Skeletal muscle tissue (tissue), 4 donors: Measurements from ENCODE around the gene ZSWIM5. TPM values are rescaled to one million over a fixed set of nuclear protein-coding genes. Genes with fewer than 3 reads are reported as not detected.
A peak's percentile ranks its signal among the peaks of the same experiment; 100 is the strongest.
"Not testable (repeated sequence)": the region's sequence is repeated elsewhere in the genome, so short reads cannot be mapped to it uniquely, and the experiment has no call there.

ENCODE experiments used
- H3K27ac ChIP-seq: one replicate; pipeline ENCODE4 v1.7.0; 2013; ENCODE audit warnings: mild to moderate bottlenecking, low read depth, low read length, inconsistent platforms
- H3K27me3 ChIP-seq, 3 donors: one replicate each; pipeline ENCODE4 v1.7.0; 2013; ENCODE audit warnings: low read length in 3 of 3; ENCODE audit not compliant: control insufficient read depth in 3 of 3, insufficient read depth in 3 of 3
- H3K36me3 ChIP-seq, 3 donors: one replicate each; pipeline ENCODE4 v1.7.0; 2013; ENCODE audit warnings: low read length in 3 of 3; ENCODE audit not compliant: control insufficient read depth in 3 of 3, insufficient read depth in 3 of 3
- H3K4me1 ChIP-seq, 3 donors: one replicate each; pipeline ENCODE4 v1.7.0; 2013; ENCODE audit warnings: low read length in 3 of 3, mild to moderate bottlenecking in 3 of 3; ENCODE audit not compliant: control insufficient read depth in 3 of 3, insufficient read depth in 3 of 3
- H3K4me3 ChIP-seq, 3 donors: one replicate each; pipeline ENCODE4 v1.7.0; 2013; ENCODE audit warnings: low read length in 3 of 3
- H3K9ac ChIP-seq, 3 donors: one replicate each; pipeline ENCODE4 v1.7.0; 2013; ENCODE audit warnings: low read length in 3 of 3, mild to moderate bottlenecking in 3 of 3, moderate library complexity in 2 of 3, low read depth in 1 of 3
- H3K9me3 ChIP-seq, 3 donors: one replicate each; pipeline ENCODE4 v1.7.0; 2013; ENCODE audit warnings: low read length in 3 of 3; ENCODE audit not compliant: control insufficient read depth in 3 of 3
- total RNA-seq: library from RNA; depleted of rRNA; stranded (reverse); fragments of >200 nt; gene quantifications from one replicate; pipeline ENCODE4 v1.2.3, GENCODE V29; 2014
- donor health status: Osteomylitis.

The ZSWIM5 gene
- total RNA-seq, 1 donor from 2014 or later, result 0.52 TPM

DNA sequence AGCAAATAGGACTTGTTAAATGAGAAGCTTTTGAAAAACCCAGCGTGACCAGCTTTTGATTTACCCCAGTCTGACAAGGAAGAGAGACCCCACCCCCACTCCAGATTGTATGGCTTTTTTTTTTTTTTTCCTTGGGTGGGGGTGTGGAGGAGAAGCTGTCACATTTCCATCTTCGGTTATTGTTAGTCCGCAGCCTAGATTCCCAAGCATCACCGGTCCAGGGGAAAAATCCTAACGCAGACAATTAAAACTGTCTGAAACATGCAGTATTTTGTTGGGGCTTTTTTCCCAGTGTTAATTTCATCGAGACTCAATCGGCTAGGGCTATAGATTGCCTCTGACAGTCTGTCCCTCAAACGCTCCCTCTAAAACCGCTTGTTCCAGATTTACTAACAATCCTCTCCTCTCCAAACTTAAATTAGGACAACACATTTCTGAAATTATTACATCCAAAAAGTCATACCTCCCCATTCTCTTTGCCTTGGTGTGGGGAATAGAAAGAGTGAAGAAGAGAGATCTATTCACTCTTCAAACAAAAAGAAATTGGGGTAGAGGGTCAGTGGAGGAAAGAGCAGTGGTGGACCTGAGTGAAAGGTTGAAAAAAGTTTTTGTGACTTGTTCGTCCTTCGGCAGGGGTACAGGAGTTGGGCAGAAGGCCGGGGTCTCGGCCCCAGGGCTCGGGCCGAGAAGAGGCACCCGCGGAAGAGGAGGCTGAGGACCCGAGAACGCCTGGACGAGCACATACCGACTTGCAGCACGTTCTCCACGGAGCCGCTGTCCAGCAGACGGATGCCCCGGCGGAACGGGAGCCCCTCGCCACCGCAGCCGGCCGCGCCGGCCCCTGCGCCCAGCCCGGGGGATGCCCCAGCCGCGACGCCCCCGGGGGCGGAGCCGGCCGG is 1.1 kb downstream of the ZSWIM5 start:
- Histone ChIP-seq H3K9ac (peak overlapping the region; percentile 35 to 69 (median 40)), H3K36me3 (no peaks in the 10 kb centered on the region), H3K4me3 (peak overlapping the region; percentile 60 to 70 (median 69)), H3K9me3 (no peaks in the 10 kb centered on the region), H3K27me3 (peaks cover 0 to 3% (median 0%) of the 10 kb centered on the region in 3 donors), H3K4me1 (peaks cover 7 to 13% (median 12%) of the 10 kb centered on the region in 3 donors), H3K27ac (no peak overlapping the region)

DNA sequence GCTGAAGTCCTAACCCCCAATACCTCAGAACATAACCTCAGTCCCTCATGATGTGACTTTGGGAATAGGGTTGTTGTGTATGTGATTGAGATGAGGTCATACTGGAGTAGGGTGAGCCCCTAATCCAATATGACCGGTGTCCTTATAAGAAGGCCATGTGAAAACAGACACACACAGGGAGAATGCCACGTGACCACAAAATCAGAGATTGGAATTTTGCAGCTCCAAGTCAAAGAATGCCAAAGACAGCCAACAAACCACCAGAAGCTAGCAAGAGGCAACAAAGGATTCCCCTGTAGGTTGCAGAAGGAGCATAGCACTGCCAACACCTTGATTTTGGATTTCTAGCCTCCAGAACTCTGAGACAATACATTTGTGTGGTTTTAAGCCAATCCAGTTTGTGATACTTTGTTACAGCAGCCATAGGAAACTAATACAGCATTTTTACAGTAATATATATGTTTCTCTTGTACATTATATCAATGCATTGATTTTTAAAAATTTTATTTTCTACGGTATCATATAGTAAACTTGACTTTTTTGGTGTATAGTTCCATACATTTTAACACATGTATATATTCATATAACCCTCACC is 5.4 kb downstream of the ZSWIM5 start:
- Histone ChIP-seq H3K4me3 (no peak overlapping the region), H3K27me3 (no peaks in the 10 kb centered on the region), H3K9ac (no peak overlapping the region), H3K36me3 (no peaks in the 10 kb centered on the region), H3K4me1 (peaks cover 0 to 5% (median 5%) of the 10 kb centered on the region in 3 donors), H3K27ac (no peak overlapping the region), H3K9me3 (no peaks in the 10 kb centered on the region)

DNA sequence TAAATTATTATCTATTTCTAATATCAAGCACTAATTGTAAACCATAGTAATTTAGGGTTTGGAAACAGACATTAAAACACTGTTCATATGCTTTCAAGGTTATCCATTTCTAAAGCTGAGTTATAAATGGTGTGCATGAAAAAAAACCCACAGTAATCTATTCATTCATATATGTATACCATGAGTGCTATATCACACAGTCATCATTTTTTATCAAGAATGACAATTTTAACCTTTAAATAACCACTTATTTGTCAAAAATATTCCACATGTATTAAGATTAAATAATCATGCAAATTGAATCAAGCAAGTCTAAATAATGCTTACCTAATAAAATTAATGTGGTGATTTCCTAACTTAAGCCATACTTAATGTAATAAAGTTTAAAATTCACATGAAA is 6.0 kb downstream of the ZSWIM5 start:
- Histone ChIP-seq H3K36me3 (no peaks in the 10 kb centered on the region), H3K27me3 (no peaks in the 10 kb centered on the region), H3K4me3 (no peak overlapping the region), H3K9me3 (no peaks in the 10 kb centered on the region), H3K27ac (no peak overlapping the region), H3K4me1 (peaks cover 0 to 5% (median 3%) of the 10 kb centered on the region in 3 donors), H3K9ac (no peak overlapping the region)

DNA sequence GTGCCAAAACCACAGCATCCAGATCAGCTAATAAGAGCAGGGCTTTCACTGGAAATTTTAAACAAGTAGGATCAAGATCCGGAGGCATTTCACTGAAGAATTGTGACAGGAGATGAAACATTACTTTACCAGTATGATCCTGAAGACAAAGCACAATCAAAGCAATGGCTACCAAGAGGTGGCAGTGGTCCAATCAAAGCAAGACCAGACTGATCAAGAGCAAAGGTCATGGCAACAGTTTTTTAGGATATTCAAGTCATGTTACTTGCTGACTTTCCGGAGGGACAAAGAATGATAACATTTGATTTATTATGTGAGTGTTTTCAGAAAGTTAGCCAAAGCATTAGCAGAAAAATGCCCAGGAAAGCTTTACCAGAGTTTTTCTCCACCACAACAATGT is 8.2 kb downstream of the ZSWIM5 start:
- H3K36me3 ChIP-seq, result no peaks in the 10 kb centered on the region
- no peaks in the 10 kb centered on the region for H3K9me3 ChIP-seq
- no peak overlapping the region for H3K4me3 ChIP-seq
- H3K4me1 ChIP-seq, result no peaks in the 10 kb centered on the region
- no peak overlapping the region for H3K9ac ChIP-seq
- no peak overlapping the region for H3K27ac ChIP-seq
- no peaks in the 10 kb centered on the region for H3K27me3 ChIP-seq

DNA sequence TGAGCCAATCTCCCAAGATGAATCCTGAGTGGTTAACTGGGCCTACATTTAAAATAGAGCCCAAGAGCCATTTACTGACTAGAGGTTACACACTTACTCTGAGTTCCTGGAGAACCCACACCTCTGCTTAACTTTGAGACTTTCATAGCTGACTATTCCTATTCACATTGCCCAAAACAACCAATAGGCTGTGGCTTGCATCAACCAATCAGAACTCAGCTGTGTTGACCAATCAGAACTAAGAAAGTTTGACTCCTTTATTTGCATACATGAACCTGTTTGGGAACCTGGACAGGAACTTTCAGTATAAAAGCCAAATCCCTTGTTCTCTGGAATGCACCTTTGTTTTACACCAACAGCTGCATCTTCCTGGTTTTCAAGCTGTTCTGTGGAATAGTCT is 9.5 kb downstream of the ZSWIM5 start:
- Histone ChIP-seq H3K36me3 (no peaks in the 10 kb centered on the region), H3K4me3 (no peak overlapping the region), H3K4me1 (no peaks in the 10 kb centered on the region), H3K9ac (no peak overlapping the region), H3K9me3 (no peaks in the 10 kb centered on the region), H3K27me3 (no peaks in the 10 kb centered on the region), H3K27ac (no peak overlapping the region)

DNA sequence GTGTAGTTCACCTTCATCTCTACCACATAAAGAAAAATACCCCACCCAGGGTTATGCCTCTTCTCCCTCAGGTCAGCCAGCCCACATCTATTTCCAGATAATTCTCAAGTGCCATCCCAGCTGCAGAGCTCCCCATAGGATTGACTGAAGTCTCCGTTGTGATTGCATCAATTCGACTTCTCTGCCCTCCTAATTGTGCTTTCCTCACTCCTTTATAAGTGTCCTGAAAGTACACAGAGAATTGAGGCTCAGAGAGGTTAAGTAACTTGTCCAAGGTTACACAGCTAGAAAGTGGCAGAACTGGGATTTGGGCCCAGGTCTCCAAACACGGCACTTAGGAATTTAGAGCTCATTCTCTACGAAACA is 15.0 kb downstream of the ZSWIM5 start:
- Histone ChIP-seq H3K27ac (no peak overlapping the region), H3K36me3 (no peaks in the 10 kb centered on the region), H3K4me3 (no peak overlapping the region), H3K4me1 (no peaks in the 10 kb centered on the region), H3K9ac (no peak overlapping the region), H3K27me3 (no peaks in the 10 kb centered on the region), H3K9me3 (no peaks in the 10 kb centered on the region)

DNA sequence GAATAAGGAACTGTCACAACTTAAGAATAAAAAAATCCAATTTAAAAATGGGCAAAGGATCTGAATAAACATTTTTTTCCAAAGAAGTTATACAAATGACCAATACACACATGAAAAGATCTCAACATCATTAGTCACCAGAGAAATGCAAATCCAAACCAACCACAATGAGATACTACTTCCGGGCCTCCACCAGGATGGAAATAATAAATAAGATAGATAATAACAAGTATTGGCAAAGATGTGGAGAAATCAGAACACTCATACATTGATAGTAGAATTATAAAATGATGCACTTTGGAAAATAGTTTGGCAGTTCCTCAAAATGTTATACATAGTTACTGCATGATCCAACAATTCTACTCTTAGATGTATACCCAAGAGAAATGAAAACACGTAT is 18.7 kb downstream of the ZSWIM5 start:
- Histone ChIP-seq H3K4me3 (no peak overlapping the region), H3K9me3 (no peaks in the 10 kb centered on the region), H3K27ac (no peak overlapping the region), H3K4me1 (no peaks in the 10 kb centered on the region), H3K9ac (no peak overlapping the region), H3K27me3 (no peaks in the 10 kb centered on the region), H3K36me3 (no peaks in the 10 kb centered on the region)

DNA sequence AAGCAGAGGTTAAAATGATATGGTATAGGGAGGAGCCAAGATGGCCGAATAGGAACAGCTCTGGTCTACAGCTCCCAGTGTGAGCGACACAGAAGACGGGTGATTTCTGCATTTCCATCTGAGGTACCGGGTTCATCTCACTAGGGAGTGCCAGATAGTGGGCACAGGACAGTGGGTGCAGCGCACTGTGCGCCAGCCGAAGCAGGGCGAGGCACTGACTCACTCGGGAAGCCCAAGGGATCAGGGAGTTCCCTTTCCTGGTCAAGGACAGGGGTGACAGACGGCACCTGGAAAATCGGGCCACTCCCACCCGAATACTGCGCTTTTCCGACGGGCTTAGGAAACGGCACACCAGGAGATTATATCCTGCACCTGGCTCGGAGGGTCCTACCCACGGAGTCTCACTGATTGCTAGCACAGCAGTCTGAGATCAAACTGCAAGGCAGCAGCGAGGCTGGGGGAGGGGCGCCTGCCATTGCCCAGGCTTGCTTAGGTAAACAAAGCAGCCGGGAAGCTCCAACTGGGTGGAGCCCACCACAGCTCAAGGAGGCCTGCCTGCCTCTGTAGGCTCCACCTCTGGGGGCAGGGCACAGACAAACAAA is 26.4 kb downstream of the ZSWIM5 start:
- not testable (repeated sequence) for H3K9me3 ChIP-seq, H3K4me1 ChIP-seq, H3K27ac ChIP-seq, H3K27me3 ChIP-seq, H3K9ac ChIP-seq, H3K36me3 ChIP-seq, H3K4me3 ChIP-seq

DNA sequence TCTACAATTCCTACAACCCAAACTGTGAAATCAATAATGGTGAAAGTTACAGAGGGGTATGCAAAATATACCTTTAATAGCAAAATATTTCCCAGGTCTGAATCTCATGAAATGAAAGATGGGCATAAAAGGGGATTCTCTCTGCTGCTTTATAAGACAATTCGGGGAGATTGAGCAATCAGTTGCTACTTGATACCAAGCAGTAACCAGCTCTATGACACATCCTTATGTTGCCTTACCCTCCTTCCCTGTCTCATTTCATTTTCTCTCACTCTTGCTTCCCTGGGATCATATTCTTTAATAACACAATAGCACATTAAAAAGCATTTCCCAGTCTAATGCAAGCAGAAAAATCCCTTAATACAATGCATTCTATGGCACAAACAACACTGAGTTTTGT is 29.0 kb downstream of the ZSWIM5 start:
- H3K36me3 ChIP-seq, result no peaks in the 10 kb centered on the region
- no peaks in the 10 kb centered on the region for H3K27me3 ChIP-seq
- no peaks in the 10 kb centered on the region for H3K9me3 ChIP-seq
- H3K4me1 ChIP-seq, result no peaks in the 10 kb centered on the region
- H3K9ac ChIP-seq, result no peak overlapping the region
- H3K27ac ChIP-seq, result no peak overlapping the region
- no peak overlapping the region for H3K4me3 ChIP-seq

DNA sequence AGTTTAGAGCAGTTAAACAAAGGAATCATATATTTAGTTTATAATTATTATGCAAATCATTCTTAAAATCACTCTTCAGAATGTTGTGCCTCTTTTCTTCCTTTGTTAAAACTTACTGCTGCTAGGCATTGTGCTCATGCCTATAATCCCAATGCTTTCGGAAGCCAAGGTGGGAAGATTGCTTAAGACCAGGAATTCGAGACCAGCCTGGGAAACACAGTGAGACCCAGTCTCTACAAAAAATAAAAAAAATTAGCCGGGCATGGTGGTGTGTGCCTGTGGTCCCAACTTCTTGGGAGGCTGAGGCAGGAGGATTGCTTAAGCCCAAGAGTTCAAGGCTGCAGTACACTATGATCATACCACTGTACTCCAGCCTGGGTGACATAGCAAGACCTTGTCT is 33.6 kb downstream of the ZSWIM5 start:
- Histone ChIP-seq H3K4me3 (no peak overlapping the region), H3K9ac (no peak overlapping the region), H3K27me3 (no peaks in the 10 kb centered on the region), H3K9me3 (no peaks in the 10 kb centered on the region), H3K27ac (no peak overlapping the region), H3K4me1 (no peaks in the 10 kb centered on the region), H3K36me3 (no peaks in the 10 kb centered on the region)
